Renal pelvis (tissue), 4 donors: ENCODE data around the gene EP300. TPM values are rescaled to one million over a fixed set of nuclear protein-coding genes. Genes with fewer than 3 reads are reported as not detected.

Source experiments
- DNase-seq: peaks from one replicate; pipeline ENCODE4 v3.0.0-alpha.2; 2013
- polyA plus RNA-seq, 3 donors: library from polyadenylated mRNA; unstranded; fragments of 120-200 nt; gene quantifications; one replicate each; pipeline ENCODE4 v1.2.1, GENCODE V29; 2013; ENCODE audit not compliant: insufficient read length in 3 of 3

The EP300 gene
- polyA plus RNA-seq, 3 donors: 55.3 to 78.4 (median 72.0) TPM

DNA sequence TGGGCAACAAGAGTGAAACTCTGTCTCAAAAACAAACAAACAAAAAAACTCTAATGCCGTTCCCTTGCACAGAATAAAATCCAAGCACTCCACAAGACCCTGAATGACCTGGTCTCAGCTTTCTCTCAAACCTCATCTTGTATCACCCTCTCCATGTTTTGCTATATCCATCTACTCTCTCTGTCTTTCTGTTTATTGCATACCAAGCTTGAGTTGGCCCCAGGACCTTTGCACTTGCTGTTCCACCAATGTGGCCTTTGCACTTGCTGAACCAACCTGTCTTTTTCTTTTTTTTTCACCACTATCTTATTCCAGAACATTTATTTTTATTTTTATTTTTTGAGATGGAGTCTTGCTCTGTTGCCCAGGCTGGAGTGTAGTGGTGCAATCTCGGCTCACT is 110.7 kb downstream of the EP300 start:
- DNase-seq: no peak

DNA sequence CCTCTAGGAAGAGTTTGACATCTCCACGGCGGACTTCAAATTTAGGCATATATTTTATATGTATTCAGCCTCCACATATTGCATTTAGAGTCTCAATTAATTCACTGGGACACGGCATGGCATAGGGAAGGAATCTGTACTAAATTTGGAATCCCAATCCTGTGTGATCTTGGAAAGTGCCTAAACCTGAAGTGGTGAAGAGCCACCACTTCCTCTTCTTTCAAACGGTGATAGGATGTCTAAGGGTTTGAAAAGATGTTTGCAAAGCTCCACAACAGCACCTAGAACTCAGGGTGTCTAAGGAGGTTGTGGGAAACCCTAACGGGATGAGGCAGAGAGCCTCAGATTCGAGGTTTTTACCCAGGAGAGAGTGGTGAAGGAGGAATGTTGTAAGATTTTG is 111.7 kb downstream of the EP300 start:
- DNase-seq: no peak

DNA sequence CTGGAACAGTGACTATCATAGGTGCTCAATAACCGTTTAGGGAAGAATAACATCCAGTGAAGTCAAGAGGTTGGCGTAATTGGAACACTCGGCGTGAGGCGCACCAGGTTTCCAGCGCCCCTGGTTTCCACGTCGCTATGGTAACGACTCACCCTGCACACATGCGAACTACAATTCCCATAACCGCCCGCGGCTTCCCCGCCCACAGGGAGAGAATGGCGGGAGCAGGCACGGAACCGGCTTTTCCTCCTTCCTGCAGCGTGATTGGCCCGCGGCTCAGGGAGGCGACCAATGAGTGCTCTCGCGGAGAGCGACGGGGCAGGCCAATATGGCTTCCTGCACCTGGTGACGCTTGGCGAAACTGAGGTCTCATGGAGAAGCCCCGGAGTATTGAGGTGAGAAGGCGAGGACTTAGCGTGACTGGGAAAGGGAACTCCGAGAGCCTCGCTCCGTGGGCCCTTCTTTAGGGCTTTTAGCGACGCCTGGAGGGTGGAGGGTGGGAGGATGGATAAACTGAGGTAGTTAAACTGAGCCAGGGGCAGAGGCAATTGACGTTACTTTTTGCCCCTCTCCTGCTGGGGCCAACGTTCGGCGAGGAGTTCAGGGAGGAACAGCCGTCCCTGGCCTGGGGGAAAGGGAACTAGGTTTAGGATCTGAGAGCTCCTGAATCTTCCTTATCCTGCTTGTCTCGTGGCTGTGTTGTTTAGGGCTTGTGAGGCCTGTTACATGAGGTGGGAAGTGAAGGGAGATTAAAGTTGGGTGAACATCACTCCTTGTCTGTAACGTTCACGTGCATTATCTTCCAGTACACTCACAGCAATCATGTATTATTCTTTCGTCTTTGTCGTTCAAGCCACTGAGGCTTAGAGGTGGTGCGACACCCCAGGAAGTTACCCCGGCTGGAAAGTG is 112.9 kb downstream of the EP300 start, which contains the start of gene L3MBTL2:
TSS of gene L3MBTL2 (plus strand) at position 321 of the 909 bp plus-strand sequence. CDS start at position 372, 51 bp downstream.
- peak; percentile 97 for DNase-seq

DNA sequence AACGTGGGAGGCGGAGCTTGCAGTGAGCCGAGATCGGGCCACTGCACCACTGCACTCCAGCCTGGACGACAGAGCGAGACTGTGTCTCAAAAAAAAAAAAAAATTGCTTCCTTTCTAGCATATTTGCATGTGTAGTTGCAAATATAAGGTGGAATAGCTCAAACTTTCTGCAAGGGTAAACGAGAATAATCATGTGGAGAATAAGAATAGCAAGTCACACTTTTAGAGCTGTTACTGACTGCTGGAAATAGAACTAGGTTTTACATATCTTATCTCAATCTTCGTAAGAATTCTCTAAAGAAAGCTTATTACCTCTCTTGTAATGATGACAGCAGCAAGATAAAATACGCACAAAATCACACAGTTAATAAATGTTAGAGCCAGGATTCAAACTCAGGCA is 114.3 kb downstream of the EP300 start:
- no peak for DNase-seq

DNA sequence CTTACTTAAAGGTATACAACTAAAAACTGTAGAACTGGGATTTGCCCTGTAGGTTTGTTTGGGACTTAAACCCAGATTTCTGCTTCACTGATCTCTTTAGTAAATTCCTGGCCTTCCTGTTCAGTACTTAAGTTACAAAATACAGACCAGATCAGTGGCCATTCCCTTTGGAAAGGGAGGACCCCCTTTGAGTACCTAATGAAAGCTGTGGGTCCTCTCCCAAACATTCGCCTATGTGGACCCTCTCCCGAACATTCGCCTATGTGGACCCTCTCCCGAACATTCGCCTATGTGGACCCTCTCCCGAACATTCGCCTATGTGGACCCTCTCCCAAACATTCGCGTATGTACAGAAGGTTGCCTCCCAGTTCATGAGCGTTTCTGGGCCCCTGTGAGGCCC is 123.0 kb downstream of the EP300 start:
- no peak for DNase-seq

DNA sequence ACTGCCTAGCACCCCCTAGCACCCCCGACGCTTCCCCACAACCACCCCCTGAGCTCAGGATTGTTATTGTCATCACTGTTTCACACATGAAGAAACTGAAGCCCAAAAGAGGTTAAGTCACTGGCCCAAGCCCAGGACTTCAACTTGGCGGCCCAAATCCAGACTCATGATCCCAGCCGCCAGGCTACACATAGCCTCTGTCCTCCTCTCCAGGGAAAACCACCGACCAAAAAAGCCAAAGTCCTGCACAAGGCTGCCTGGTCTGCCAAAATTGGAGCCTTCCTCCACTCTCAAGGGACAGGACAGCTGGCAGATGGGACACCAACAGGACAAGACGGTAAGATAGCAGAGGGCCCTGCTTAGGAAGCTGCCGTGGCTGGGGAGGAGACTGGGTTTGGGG is 123.5 kb downstream of the EP300 start:
- DNase-seq: no peak

DNA sequence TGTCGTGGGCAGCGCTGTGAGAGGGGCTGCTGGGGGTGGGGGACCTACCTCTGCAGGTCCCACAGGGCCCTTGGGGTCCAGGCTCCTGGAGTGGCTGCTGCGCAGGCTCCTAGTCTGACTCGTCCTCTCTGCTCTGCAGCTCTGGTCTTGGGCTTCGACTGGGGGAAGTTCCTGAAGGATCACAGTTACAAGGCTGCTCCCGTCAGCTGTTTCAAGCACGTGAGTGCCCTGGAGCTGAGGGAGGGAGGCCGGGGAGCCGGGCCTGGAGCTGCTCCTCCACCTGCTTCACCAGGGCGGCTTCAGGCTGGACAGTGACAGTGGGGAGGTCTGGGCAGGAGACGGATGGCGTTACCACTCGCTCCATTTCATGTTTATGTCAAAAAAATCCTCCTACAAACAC is 124.6 kb downstream of the EP300 start:
- no peak for DNase-seq

DNA sequence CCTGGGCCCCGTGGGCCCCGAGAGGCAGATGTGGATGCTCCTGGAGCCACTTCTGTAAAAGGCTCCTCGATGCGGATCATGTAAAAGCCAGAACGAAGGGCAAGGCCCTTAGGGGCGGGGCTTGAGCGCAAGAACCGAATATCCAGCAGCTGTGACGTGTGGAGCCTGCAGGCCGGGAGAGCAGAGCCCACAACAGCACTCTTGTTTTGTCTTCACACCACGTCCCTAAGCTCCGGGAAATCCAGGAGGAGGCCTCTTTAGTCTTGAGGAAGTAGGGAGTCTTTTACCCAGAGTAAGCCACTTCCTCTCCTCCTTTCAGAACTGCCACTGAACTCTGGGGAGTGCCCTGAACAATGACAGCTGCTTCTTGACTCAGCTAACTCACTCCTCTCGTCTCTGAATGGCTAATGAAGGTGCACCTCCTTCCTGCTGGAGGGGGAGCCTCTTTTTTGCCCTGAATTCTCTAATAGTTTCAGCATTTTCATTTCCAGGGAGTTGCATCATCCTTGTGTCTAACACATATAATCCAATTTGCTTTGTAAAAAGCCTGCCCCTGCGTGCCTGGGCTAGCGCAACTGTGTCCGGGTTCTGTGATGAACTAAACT is 125.3 kb downstream of the EP300 start:
- DNase-seq: peak; percentile 57

DNA sequence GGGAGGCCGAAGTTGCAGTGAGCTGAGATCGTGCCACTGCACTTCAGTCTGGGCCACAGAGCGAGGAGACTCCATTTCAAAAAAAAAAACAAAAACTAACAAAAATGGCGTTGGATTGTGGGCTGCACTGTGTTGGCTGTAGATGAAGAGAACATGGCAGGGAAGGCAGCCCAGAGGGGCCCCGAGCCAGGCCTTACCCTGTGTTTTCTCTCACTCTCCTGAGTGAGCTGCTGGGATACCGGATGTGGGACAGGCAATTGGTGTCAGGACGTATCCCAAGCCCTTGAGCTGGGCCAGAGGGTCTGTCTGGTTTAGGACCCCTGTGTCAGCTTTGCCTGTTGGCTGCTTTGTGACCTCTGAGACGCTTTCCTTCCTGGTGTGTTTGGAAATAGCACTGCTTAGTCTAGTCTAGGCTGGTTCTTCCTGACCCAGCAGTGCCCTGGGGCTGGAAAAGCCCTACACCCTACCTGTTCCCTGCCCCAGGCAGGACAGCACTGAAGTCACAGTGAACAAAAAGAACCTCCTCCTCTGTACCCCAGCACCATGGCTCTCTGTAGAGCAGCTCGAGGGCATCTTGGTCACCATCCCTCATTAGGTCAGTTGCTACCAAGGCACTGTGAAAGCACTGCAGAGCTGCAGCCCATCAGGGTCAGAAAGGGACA is 130.6 kb downstream of the EP300 start:
- DNase-seq: no peak

DNA sequence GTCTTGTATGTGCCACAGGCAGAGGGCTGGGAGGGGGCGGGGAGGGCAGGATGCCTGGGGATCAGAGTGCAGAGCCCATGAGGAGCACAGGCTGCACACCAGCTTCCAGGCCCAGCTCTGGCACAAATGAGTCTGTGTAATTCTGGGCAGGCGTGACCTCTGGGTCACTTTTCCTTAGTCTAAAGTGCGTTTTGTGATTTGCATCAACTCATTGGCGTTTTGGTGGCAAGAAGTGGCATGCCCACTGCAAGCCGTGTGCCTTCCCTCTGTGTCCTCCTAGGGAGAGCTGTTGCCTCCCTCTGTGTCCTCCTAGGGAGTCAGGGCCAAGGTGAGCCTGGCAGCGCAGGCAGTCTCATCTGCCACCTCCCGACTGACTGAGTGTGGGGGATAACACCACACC is 131.1 kb downstream of the EP300 start:
- no peak for DNase-seq

DNA sequence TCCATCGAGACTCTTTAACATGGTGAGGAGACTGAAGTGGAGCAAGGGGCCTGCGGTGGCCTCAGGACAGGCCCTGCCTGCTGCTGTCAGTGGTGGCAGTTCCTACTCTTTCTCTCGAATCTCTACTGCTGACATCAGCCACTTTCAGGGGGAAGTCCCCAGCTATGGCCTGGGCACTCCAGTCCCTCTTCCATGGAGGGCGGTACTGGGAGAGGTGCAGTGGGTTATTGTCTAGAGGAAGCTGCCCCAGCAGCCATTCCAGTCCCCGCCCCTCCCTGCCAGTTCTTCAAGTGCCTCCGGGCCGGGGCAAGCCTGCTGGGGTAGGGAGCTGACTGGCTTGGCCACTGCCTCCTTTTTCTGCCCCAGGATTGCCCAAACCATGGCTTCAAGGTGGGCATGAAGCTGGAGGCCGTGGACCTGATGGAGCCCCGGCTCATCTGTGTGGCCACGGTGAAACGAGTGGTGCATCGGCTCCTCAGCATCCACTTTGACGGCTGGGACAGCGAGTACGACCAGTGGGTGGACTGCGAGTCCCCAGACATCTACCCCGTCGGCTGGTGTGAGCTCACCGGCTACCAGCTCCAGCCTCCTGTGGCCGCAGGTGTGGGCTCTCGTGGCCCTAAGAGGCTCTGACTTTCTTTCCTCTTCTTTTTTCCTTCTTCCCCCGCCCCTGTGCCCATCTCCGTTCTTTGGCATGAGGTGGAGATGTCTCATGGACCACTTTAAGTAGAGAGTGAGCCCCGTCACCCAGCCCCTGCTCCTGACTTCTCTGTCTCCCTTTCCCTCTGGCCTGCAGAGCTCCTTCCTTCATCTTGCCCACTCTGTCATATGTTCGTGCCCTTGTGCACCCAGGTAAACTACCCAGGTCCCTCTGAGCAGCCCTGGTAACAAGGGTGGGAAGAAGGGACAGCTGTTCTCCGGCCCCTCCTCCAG is 134.6 kb downstream of the EP300 start:
- no peak for DNase-seq

DNA sequence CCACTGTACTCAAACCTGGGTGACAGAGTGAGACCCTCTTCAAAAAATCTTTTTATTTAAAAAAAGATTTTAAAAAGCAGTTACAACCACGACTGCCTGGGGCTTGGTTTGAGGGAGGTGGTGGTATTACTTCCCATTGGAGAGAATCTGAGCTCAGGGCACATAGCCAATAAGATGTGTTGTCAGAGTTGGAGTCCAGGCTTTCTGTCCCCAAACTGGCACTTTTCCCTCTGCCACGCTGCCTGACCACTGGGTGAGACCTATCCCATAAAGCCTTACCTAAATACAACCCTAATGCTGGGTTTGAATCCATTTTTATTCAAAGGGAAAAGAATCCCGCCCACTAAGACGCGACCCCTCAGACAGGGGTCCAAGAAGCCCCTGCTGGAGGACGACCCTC is 136.8 kb downstream of the EP300 start:
- DNase-seq: no peak

Other genes starting within 250 kb of the EP300 start
- 100 to 1,000 TPM; 563 to 683 (median 629) TPM for gene ST13, start 236.0 kb upstream of the EP300 start, polyA plus RNA-seq
- gene XPNPEP3, start 235.4 kb upstream of the EP300 start, polyA plus RNA-seq: 10 to 100 TPM; 16.6 to 31.5 (median 23.8) TPM
- under 1 TPM; 0.24 to 0.99 (median 0.77) TPM for gene DNAJB7, start 230.5 kb upstream of the EP300 start, polyA plus RNA-seq
- gene RBX1, start 141.2 kb upstream of the EP300 start, polyA plus RNA-seq: 10 to 100 TPM; 66.6 to 78.0 (median 71.3) TPM
- 10 to 100 TPM; 27.6 to 28.9 (median 28.6) TPM for gene L3MBTL2, start 112.7 kb downstream of the EP300 start, polyA plus RNA-seq
- 1 to 10 TPM; 4.3 to 5.2 (median 4.9) TPM for gene CHADL, start 148.3 kb downstream of the EP300 start, polyA plus RNA-seq
- gene RANGAP1, start 193.6 kb downstream of the EP300 start, polyA plus RNA-seq: 10 to 100 TPM; 59.1 to 62.9 (median 61.2) TPM
- gene ZC3H7B, start 208.9 kb downstream of the EP300 start, polyA plus RNA-seq: 100 to 1,000 TPM in 1 of 3 donors, 10 to 100 TPM in 2; 93.3 to 102 (median 96.9) TPM